ENCODE measurements around the gene KHDC1. TPM values are rescaled to one million over a fixed set of nuclear protein-coding genes. Genes with fewer than 3 reads are reported as not detected.

KHDC1 gene
- total RNA-seq, 1 experiment from 2014 or later, result 8.5 TPM

Other genes with a start within 250 kb of the KHDC1 start
- not detected in 2 replicates for gene KHDC1L, start 37.7 kb downstream of the KHDC1 start, total RNA-seq (2014; rRNA removed; shearing (Covaris generic))
- not detected in 2 replicates for gene DPPA5, start 91.1 kb upstream of the KHDC1 start, total RNA-seq (2014; rRNA removed; shearing (Covaris generic))
- gene KHDC3L, start 99.5 kb upstream of the KHDC1 start, total RNA-seq (2014; rRNA removed; shearing (Covaris generic)), result not detected in 2 replicates
- not detected in 2 replicates for gene OOEP, start 106.7 kb upstream of the KHDC1 start, total RNA-seq (2014; rRNA removed; shearing (Covaris generic))
- not detected in 2 replicates for gene DDX43, start 131.6 kb upstream of the KHDC1 start, total RNA-seq (2014; rRNA removed; shearing (Covaris generic))
- gene CGAS, start 189.1 kb upstream of the KHDC1 start, total RNA-seq (2014; rRNA removed; shearing (Covaris generic)), result not detected in 2 replicates
- gene MTO1, start 198.5 kb upstream of the KHDC1 start, total RNA-seq (2014; rRNA removed; shearing (Covaris generic)), result 25.7 and 26.7 TPM in 2 replicates

Data from A172 (cell line).